SK-N-MC (cell line): ENCODE results near the gene RIT2.

Source experiments
- DNase-seq: peaks from one replicate; pipeline ENCODE4 v3.0.0-alpha.2; 2011; ENCODE audit warnings: low read depth, low spot score
- H3K27ac ChIP-seq: fragments of 200-600 bp; sonication (generic); 2 replicates; pipeline ENCODE4 v1.5.1; 2016; ENCODE audit warnings: mixed run types
- H3K36me3 ChIP-seq: fragments of 200-600 bp; sonication (generic); 2 replicates; pipeline ENCODE4 v1.6.1; 2017; ENCODE audit warnings: antibody characterized with exemption, low read length, mixed read lengths; ENCODE audit not compliant: insufficient read depth
- H3K4me3 ChIP-seq: fragments of 200-600 bp; sonication (generic); 2 replicates; pipeline ENCODE4 v1.5.1; 2016
- H3K9ac ChIP-seq: fragments of 200-600 bp; sonication (generic); 2 replicates; pipeline ENCODE4 v1.8.0; 2017; ENCODE audit warnings: mixed run types, mixed read lengths; ENCODE audit not compliant: insufficient read length
- H3K9me3 ChIP-seq: fragments of 200-600 bp; sonication (generic); 2 replicates; pipeline ENCODE4 v1.6.1; 2017; ENCODE audit warnings: low read depth, mild to moderate bottlenecking, antibody characterized with exemption, low read length, moderate library complexity, mixed read lengths
- EZH2 ChIP-seq: fragments of 200-600 bp; sonication (generic); IDR thresholded peaks from one replicate; pipeline ENCODE4 v1.6.1; 2017; ENCODE audit warnings: antibody characterized with exemption
- FOXP2 ChIP-seq: optimal IDR thresholded peaks from 2 replicates; pipeline ENCODE3; 2011; ENCODE audit warnings: mild to moderate bottlenecking, moderate library complexity; ENCODE audit not compliant: insufficient read depth; ENCODE audit errors: extremely low read length, control extremely low read depth
- POLR2AphosphoS5 ChIP-seq: IDR thresholded peaks from 2 replicates; pipeline ENCODE4 v1.6.1; 2012; ENCODE audit warnings: mild to moderate bottlenecking, low read depth, low read length, borderline replicate concordance

Gene RIT2

GRCh38 chr18:42765302-42765701 is 350.2 kb downstream of the RIT2 start:
- no peak overlapping the region for H3K27ac ChIP-seq
- H3K4me3 ChIP-seq, result no peak overlapping the region
- H3K9me3 ChIP-seq, result no peaks in the 10 kb centered on the region
- DNase-seq, result no peak
- TF ChIP-seq POLR2AphosphoS5 (no peak), FOXP2 (no peak), EZH2 (no peak)
- no peaks in the 10 kb centered on the region for H3K36me3 ChIP-seq
- no peak overlapping the region for H3K9ac ChIP-seq

- Histone ChIP-seq H3K27ac (no peak overlapping the region), H3K4me3 (no peak overlapping the region), H3K9ac (no peak overlapping the region), H3K9me3 (no peaks in the 10 kb centered on the region), H3K36me3 (no peaks in the 10 kb centered on the region)
- no peak for DNase-seq
- no peak for TF ChIP-seq EZH2
- no peak for TF ChIP-seq FOXP2
Measured at GRCh38 chr18:42760290-42760689, 355.2 kb downstream of the RIT2 start.

- H3K36me3 ChIP-seq, result no peaks in the 10 kb centered on the region
- no peak overlapping the region for H3K9ac ChIP-seq
- H3K27ac ChIP-seq, result no peak overlapping the region
- DNase-seq, result no peak
- H3K9me3 ChIP-seq, result no peaks in the 10 kb centered on the region
- H3K4me3 ChIP-seq, result no peak overlapping the region
- no peak for TF ChIP-seq POLR2AphosphoS5
- no peak for TF ChIP-seq EZH2
- TF ChIP-seq FOXP2, result no peak
Measured at GRCh38 chr18:42758852-42759251, 356.6 kb downstream of the RIT2 start.

- Histone ChIP-seq H3K9me3 (no peaks in the 10 kb centered on the region), H3K27ac (no peak overlapping the region), H3K9ac (no peak overlapping the region), H3K4me3 (no peak overlapping the region), H3K36me3 (no peaks in the 10 kb centered on the region)
- DNase-seq, result no peak
- TF ChIP-seq POLR2AphosphoS5, result no peak
- no peak for TF ChIP-seq EZH2
- TF ChIP-seq FOXP2, result no peak
Measured at GRCh38 chr18:42756214-42756613, 359.3 kb downstream of the RIT2 start.

GRCh38 chr18:42752916-42753315 is 362.6 kb downstream of the RIT2 start:
- TF ChIP-seq EZH2 (no peak), FOXP2 (no peak), POLR2AphosphoS5 (no peak)
- Histone ChIP-seq H3K4me3 (no peak overlapping the region), H3K9ac (no peak overlapping the region), H3K9me3 (no peaks in the 10 kb centered on the region), H3K27ac (no peak overlapping the region), H3K36me3 (no peaks in the 10 kb centered on the region)
- no peak for DNase-seq

- DNase-seq, result no peak
- Histone ChIP-seq H3K36me3 (no peaks in the 10 kb centered on the region), H3K9ac (no peak overlapping the region), H3K4me3 (no peak overlapping the region), H3K27ac (no peak overlapping the region), H3K9me3 (no peaks in the 10 kb centered on the region)
- TF ChIP-seq EZH2 (no peak), POLR2AphosphoS5 (no peak), FOXP2 (no peak)
Measured at GRCh38 chr18:42746794-42747193, 368.7 kb downstream of the RIT2 start.

- Histone ChIP-seq H3K27ac (no peak overlapping the region), H3K9ac (no peak overlapping the region), H3K9me3 (no peaks in the 10 kb centered on the region), H3K4me3 (no peak overlapping the region), H3K36me3 (no peaks in the 10 kb centered on the region)
- DNase-seq, result no peak
- TF ChIP-seq POLR2AphosphoS5 (no peak), FOXP2 (no peak), EZH2 (no peak)
Measured at GRCh38 chr18:42745931-42746330, 369.6 kb downstream of the RIT2 start.

- H3K9ac ChIP-seq, result no peak overlapping the region
- no peaks in the 10 kb centered on the region for H3K9me3 ChIP-seq
- no peak for DNase-seq
- no peak overlapping the region for H3K4me3 ChIP-seq
- no peaks in the 10 kb centered on the region for H3K36me3 ChIP-seq
- no peak overlapping the region for H3K27ac ChIP-seq
- TF ChIP-seq EZH2 (no peak), POLR2AphosphoS5 (no peak), FOXP2 (no peak)
Measured at GRCh38 chr18:42745171-42745570, 370.3 kb downstream of the RIT2 start.

- H3K4me3 ChIP-seq, result no peak overlapping the region
- no peak overlapping the region for H3K9ac ChIP-seq
- TF ChIP-seq EZH2 (no peak), FOXP2 (no peak), POLR2AphosphoS5 (no peak)
- H3K9me3 ChIP-seq, result no peaks in the 10 kb centered on the region
- H3K27ac ChIP-seq, result no peak overlapping the region
- no peak for DNase-seq
- no peaks in the 10 kb centered on the region for H3K36me3 ChIP-seq
Measured at GRCh38 chr18:42743373-42744138, 371.9 kb downstream of the RIT2 start.
